Gastroesophageal sphincter (tissue), 3 donors: ENCODE data around the gene PARVG.

Source experiments
- CTCF ChIP-seq, 4 experiments: fragments of 200-600 bp in 2 of 4; fragments of 450-650 bp in 2 of 4; sonication (generic) in 1 of 4; IDR thresholded peaks; one replicate each; pipeline ENCODE4 v1.5.1; 2017 to 2019; ENCODE audit warnings: antibody characterized with exemption in 4 of 4, mild to moderate bottlenecking in 2 of 4, moderate library complexity in 2 of 4
- POLR2AphosphoS5 ChIP-seq: sonication (generic); formaldehyde crosslinking; IDR thresholded peaks from one replicate; pipeline ENCODE4 v1.6.1; 2017; ENCODE audit warnings: antibody characterized with exemption

- TF ChIP-seq CTCF (IDR thresholded peaks at IDR 0.05) (no peak), POLR2AphosphoS5 (no peak)
Measured at GRCh38 chr22:44181912-44182587, 1.3 kb downstream of the PARVG start.
